GM23248 (cell line): ENCODE results near the gene GCKR. TPM values are rescaled to one million over a fixed set of nuclear protein-coding genes. Genes with fewer than 3 reads are reported as not detected.
"Not testable (repeated sequence)": the region's sequence is repeated elsewhere in the genome, so short reads cannot be mapped to it uniquely, and the experiment has no call there.

Experiments
- DNase-seq: peaks from one replicate; pipeline ENCODE4 v3.0.0-alpha.2; 2015
- H2AFZ ChIP-seq: fragments of 200-600 bp; sonication (generic); 2 replicates; pipeline ENCODE4 v1.6.1; 2016; ENCODE audit warnings: antibody characterized with exemption
- H3F3A ChIP-seq: fragments of 200-600 bp; sonication (generic); 2 replicates; pipeline ENCODE4 v1.6.1; 2016; ENCODE audit warnings: mild to moderate bottlenecking, antibody characterized with exemption, mixed run types; ENCODE audit not compliant: insufficient read depth
- H3K27ac ChIP-seq: fragments of 200-600 bp; sonication (generic); 2 replicates; pipeline ENCODE4 v1.5.1; 2016; ENCODE audit warnings: mild to moderate bottlenecking
- H3K27me3 ChIP-seq: fragments of 200-600 bp; sonication (generic); replicated peaks from 2 replicates; pipeline ENCODE4 v1.6.1; 2016; ENCODE audit warnings: mild to moderate bottlenecking; ENCODE audit not compliant: insufficient read depth
- H3K36me3 ChIP-seq: fragments of 200-600 bp; sonication (generic); 2 replicates; pipeline ENCODE4 v1.6.1; 2016; ENCODE audit warnings: low read depth, mild to moderate bottlenecking
- H3K4me1 ChIP-seq: fragments of 200-600 bp; sonication (generic); 2 replicates; pipeline ENCODE4 v1.6.1; 2016; ENCODE audit warnings: mild to moderate bottlenecking; ENCODE audit not compliant: insufficient read depth
- H3K4me2 ChIP-seq: fragments of 200-600 bp; sonication (generic); one replicate; pipeline ENCODE4 v1.6.1; 2016; ENCODE audit warnings: mild to moderate bottlenecking; ENCODE audit not compliant: unreplicated experiment
- H3K4me3 ChIP-seq: fragments of 200-600 bp; sonication (generic); 2 replicates; pipeline ENCODE4 v1.5.1; 2016; ENCODE audit warnings: mild to moderate bottlenecking
- H3K79me2 ChIP-seq: fragments of 200-600 bp; sonication (generic); 2 replicates; pipeline ENCODE4 v1.6.1; 2016; ENCODE audit warnings: mild to moderate bottlenecking; ENCODE audit not compliant: insufficient read depth
- H3K9ac ChIP-seq: fragments of 200-600 bp; sonication (generic); 2 replicates; pipeline ENCODE4 v1.6.1; 2016; ENCODE audit warnings: mild to moderate bottlenecking
- H3K9me2 ChIP-seq: fragments of 200-600 bp; sonication (generic); 2 replicates; pipeline ENCODE4 v1.6.1; 2016; ENCODE audit warnings: mixed run types, mild to moderate bottlenecking, moderate library complexity; ENCODE audit not compliant: insufficient read depth
- H3K9me3 ChIP-seq: fragments of 200-600 bp; sonication (generic); one replicate; pipeline ENCODE4 v1.6.1; 2017; ENCODE audit warnings: low read depth
- H4K20me1 ChIP-seq: fragments of 200-600 bp; sonication (generic); 2 replicates; pipeline ENCODE4 v1.6.0; 2016; ENCODE audit not compliant: insufficient read depth
- EZH2 ChIP-seq: fragments of 200-600 bp; sonication (generic); IDR thresholded peaks from 2 replicates; pipeline ENCODE4 v1.6.1; 2018; ENCODE audit warnings: antibody characterized with exemption, mild to moderate bottlenecking; ENCODE audit not compliant: insufficient read depth, poor library complexity, severe bottlenecking
- EZH2phosphoT487 ChIP-seq: fragments of 200-600 bp; sonication (generic); IDR thresholded peaks from 2 replicates; pipeline ENCODE4 v1.6.1; 2018; ENCODE audit warnings: antibody characterized with exemption, moderate library complexity, mild to moderate bottlenecking, low read depth; ENCODE audit not compliant: insufficient read depth
- WGBS, 2 experiments: methylation state at CpG; one replicate each; pipeline ENCODE4 v1.1.6; 2015 to 2017; ENCODE audit warnings: low lambda C conversion rate in 2 of 2, low coverage in 1 of 2; ENCODE audit errors: missing lambda C conversion rate in 2 of 2; 5-methylcytosine and 5-hydroxymethylcytosine counted together
- in situ Hi-C: fragments of 300-500 bp; cut with MboI; formaldehyde crosslinking; loops from 2 replicates; pipeline ENCODE4 v1.15.0; 2020
- polyA plus RNA-seq: library from polyadenylated mRNA; unstranded; fragments of >200 nt; fragmentation: Nextera tagmentation; extraction: Ambion mirVana; gene quantifications from 2 replicates; pipeline ENCODE4 v1.2.1, GENCODE V29; 2016
- total RNA-seq: library from RNA; depleted of rRNA; stranded (reverse); fragments of >200 nt; shearing (Covaris generic); gene quantifications from 2 replicates; pipeline ENCODE4 v1.2.3, GENCODE V29; 2014

Gene GCKR
- total and polyA plus RNA-seq, 2 experiments from 2014 or later = 0.11 to 0.59 TPM

DNA sequence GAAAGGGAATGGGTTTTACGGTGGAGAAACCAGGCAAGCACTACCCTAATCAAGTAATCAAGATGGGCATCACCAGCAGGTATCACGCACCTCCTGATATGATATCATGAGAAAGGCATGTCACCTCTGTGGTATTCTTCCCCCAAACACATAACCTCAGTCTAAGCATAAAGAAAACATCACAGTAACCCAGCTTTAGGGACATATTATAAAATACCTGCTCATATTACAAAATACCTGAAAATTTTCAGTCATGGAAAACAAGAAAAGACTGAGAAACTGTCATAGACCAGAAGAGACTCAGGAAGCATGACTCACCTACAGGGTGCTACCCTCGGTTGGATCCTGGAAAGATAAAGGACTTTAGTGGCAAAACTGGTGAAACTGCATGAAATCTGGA, 30.5 kb downstream of the GCKR start:
- Histone ChIP-seq H3K4me3 (no peak overlapping the region), H3K36me3 (no peaks in the 10 kb centered on the region), H3K27ac (no peak overlapping the region), H3K9ac (no peak overlapping the region), H3K79me2 (no peaks in the 10 kb centered on the region), H2AFZ (no peak overlapping the region), H4K20me1 (no peaks in the 10 kb centered on the region), H3K27me3 (no peaks in the 10 kb centered on the region), H3K9me3 (no peaks in the 10 kb centered on the region), H3K9me2 (no peaks in the 10 kb centered on the region), H3K4me2 (no peak overlapping the region), H3F3A (no peaks in the 10 kb centered on the region), H3K4me1 (peaks cover 5% of the 10 kb centered on the region; the same call in 1 of the 2 replicates)
- TF ChIP-seq EZH2 (no peak), EZH2phosphoT487 (no peak)
- in situ Hi-C loops = no loop called here
- 69 to 71% methylated on average over 3 of the region's 3 CpGs for WGBS, 2 experiments
- DNase-seq = peak; percentile 41

DNA sequence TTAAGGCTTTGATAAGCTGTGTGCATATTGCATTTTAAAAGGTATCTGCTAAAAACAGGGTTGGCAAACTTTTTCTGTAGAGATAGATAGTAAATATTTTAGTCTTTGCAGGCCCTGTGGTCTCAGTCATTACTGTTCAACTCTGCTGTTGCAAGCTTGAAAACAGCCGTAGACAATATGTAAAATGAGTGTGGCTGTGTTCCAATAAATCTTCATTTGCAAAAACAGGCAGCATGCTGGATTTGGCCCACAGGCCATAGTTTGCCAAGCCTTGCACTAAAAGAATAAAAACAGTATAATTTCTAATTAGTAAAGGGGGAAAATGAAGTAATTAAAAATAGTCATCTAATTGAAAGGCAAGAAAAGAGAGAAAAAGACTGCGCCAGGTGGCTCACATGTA, 35.3 kb downstream of the GCKR start:
- Histone ChIP-seq H3K9me3 (no peaks in the 10 kb centered on the region), H4K20me1 (no peaks in the 10 kb centered on the region), H2AFZ (no peak overlapping the region), H3K4me1 (peaks cover 5% of the 10 kb centered on the region; the same call in 1 of the 2 replicates), H3K9ac (no peak overlapping the region), H3K27me3 (peaks cover 4% of the 10 kb centered on the region; the same call in 1 of the 2 replicates), H3K27ac (no peak overlapping the region), H3K4me2 (no peak overlapping the region), H3K9me2 (no peaks in the 10 kb centered on the region), H3F3A (no peaks in the 10 kb centered on the region), H3K79me2 (no peaks in the 10 kb centered on the region), H3K4me3 (no peak overlapping the region), H3K36me3 (no peaks in the 10 kb centered on the region)
- WGBS, 2 experiments = 74 to 88% methylated on average over 2 of the region's 2 CpGs
- in situ Hi-C loops = no loop called here
- no peak for TF ChIP-seq EZH2phosphoT487
- no peak for TF ChIP-seq EZH2
- no peak for DNase-seq

DNA sequence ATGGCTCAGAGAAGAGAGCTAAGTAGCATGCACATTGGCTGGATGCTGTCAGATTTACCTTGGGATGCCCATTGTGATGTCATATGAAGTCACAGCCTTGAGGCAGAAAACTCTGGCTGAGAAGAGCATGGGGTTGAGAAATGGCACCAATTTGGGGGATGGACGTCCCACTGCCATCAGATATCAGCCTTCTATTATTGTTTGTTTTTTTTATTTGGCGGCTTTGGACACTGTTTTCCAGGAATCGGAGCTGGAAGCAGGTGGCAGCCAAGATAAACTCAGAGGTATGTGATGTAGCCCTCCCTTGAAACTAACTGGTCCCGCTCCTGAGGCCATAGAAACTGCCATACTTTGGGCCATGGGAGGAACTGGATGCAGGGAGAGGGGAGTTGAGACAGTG, 40.6 kb downstream of the GCKR start:
- H3K79me2 ChIP-seq = no peaks in the 10 kb centered on the region

DNA sequence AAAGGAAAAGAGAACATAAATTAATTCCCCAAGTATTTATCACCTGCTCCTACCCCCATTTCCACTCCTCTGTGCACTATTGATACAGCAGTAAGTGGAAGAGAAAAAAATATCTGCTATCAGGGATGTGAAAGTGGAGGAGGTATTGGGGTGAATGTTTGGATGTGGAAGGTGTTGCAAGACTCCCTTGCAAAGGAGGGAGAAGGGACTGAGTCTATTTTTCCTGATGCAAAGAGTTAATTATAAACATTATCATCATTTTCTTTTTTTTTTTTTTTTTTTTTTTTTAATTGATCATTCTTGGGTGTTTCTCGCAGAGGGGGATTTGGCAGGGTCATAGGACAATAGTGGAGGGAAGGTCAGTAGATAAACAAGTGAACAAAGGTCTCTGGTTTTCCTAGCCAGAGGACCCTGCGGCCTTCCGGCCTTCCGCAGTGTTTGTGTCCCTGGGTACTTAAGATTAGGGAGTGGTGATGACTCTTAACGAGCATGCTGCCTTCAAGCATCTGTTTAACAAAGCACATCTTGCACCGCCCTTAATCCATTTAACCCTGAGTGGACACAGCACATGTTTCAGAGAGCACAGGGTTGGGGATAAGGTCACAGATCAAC, 42.3 kb downstream of the GCKR start:
- H3K4me2 ChIP-seq, H3K9ac ChIP-seq, H3K4me1 ChIP-seq, H3K9me3 ChIP-seq, H3F3A ChIP-seq, H3K79me2 ChIP-seq, H4K20me1 ChIP-seq, DNase-seq, H2AFZ ChIP-seq, H3K9me2 ChIP-seq, H3K36me3 ChIP-seq, H3K27ac ChIP-seq, H3K4me3 ChIP-seq, in situ Hi-C loops: not testable (repeated sequence)
- WGBS, 2 experiments = 42% methylated on average over 4 of the region's 6 CpGs; no CpG with 5 or more reads in 1 of the 2 experiments
- H3K27me3 ChIP-seq = peaks cover 17% of the 10 kb centered on the region

More for the DNA sequence above, 40.6 kb downstream of the GCKR start:
- Histone ChIP-seq H3K9ac (no peak overlapping the region), H3K36me3 (no peaks in the 10 kb centered on the region), H3K4me2 (no peak overlapping the region), H2AFZ (no peak overlapping the region), H3K27me3 (peaks cover 17% of the 10 kb centered on the region), H3K4me1 (no peaks in the 10 kb centered on the region), H3K9me3 (no peaks in the 10 kb centered on the region), H3F3A (no peaks in the 10 kb centered on the region), H3K4me3 (no peak overlapping the region), H3K27ac (no peak overlapping the region), H3K9me2 (no peaks in the 10 kb centered on the region), H4K20me1 (no peaks in the 10 kb centered on the region)
- no peak for DNase-seq
- TF ChIP-seq EZH2phosphoT487 (no peak), EZH2 (no peak)
- 62 to 67% methylated on average over 4 of the region's 4 CpGs for WGBS, 2 experiments
- in situ Hi-C loops = no loop called here

DNA sequence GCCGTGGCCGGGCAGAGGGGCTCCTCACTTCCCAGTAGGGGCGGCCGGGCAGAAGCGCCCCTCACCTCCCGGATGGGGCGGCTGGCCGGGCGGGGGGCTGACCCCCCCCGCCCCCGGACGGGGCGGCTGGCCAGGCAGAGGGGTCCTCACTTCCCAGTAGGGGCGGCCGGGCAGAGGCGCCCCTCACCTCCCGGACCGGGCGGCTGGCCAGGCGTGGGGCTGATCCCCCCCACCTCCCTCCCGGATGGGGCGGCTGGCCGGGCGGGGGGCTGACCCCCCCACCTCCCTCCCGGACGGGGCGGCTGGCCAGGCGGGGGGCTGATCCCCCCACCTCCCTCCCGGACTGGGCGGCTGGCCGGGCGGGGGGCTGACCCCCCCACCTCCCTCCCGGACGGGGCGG, 43.0 kb downstream of the GCKR start:
- H3K27me3 ChIP-seq = peaks cover 17% of the 10 kb centered on the region
- H4K20me1 ChIP-seq, H3F3A ChIP-seq, H3K27ac ChIP-seq, DNase-seq, H3K4me2 ChIP-seq, H3K36me3 ChIP-seq, H3K4me3 ChIP-seq, H3K9me3 ChIP-seq, H3K4me1 ChIP-seq, H3K9ac ChIP-seq, H2AFZ ChIP-seq, H3K79me2 ChIP-seq, in situ Hi-C loops, H3K9me2 ChIP-seq: not testable (repeated sequence)
- WGBS, 2 experiments = 95% methylated on average over 5 of the region's 35 CpGs; no CpG with 5 or more reads in 1 of the 2 experiments
